ENCODE data around the gene ZNF280C.

The ZNF280C gene

DNA sequence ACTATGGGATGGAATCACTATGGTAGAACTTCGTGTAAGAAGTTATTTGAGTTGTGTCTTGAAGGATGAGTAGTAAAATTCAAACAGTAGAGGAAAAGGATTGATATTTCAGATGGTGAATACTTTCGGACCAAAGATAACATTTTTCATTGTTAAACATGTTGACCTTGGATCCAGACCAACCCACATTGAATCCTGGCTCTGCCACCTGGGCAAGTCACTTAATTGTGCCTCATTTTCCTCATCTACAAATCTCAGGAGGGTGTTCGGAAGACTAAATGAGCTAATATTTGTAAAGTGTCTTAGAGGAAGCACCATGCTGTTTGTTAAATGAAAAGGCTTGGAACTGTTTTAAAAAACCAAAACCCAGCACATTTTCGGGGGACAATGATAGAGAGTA, 101.7 kb downstream of the ZNF280C start:
- no peak for DNase-seq (ENCODE audit: extremely low spot score)
- POLR2A ChIA-PET = interaction anchor here (0.9 kb wide), 1 partner anchor 9 kb away, joined by 3 read pairs; no protein-coding TSS in a partner anchor
- TF ChIP-seq HDGF (IDR thresholded peaks at IDR 0.05; ENCODE audit: borderline replicate concordance) = no peak
- TF ChIP-seq ZNF384 (IDR thresholded peaks at IDR 0.05) = no peak
- no peak for TF ChIP-seq SP1 (IDR thresholded peaks at IDR 0.05)
- TF ChIP-seq SUZ12 (IDR thresholded peaks at IDR 0.05) = no peak
- no peak for TF ChIP-seq L3MBTL2 (conservative IDR thresholded peaks at IDR 0.05)
- no peak for TF ChIP-seq FOXA1 (IDR thresholded peaks at IDR 0.05)
- TF ChIP-seq TARDBP (IDR thresholded peaks at IDR 0.05) = no peak
- no peak for TF ChIP-seq PKNOX1 (IDR thresholded peaks at IDR 0.05)
- TF ChIP-seq ARNT (IDR thresholded peaks at IDR 0.05) = no peak
- no peak for TF ChIP-seq CTBP1 (IDR thresholded peaks at IDR 0.05; ENCODE audit: borderline replicate concordance)
- CTCF ChIA-PET = no interaction called here

- no peak for DNase-seq (ENCODE audit: extremely low spot score)
- CTCF ChIA-PET = no interaction called here
- TF ChIP-seq L3MBTL2 (conservative IDR thresholded peaks at IDR 0.05) (no peak), PKNOX1 (IDR thresholded peaks at IDR 0.05) (no peak), ZNF384 (IDR thresholded peaks at IDR 0.05) (no peak), CTBP1 (IDR thresholded peaks at IDR 0.05; ENCODE audit: borderline replicate concordance) (no peak), TARDBP (IDR thresholded peaks at IDR 0.05) (no peak), ELF4 (IDR thresholded peaks at IDR 0.05) (no peak), LEF1 (IDR thresholded peaks at IDR 0.05; ENCODE audit: borderline replicate concordance) (no peak), FOXA1 (IDR thresholded peaks at IDR 0.05) (no peak), SUZ12 (IDR thresholded peaks at IDR 0.05) (no peak), FOXK2 (IDR thresholded peaks at IDR 0.05) (no peak), HDGF (IDR thresholded peaks at IDR 0.05; ENCODE audit: borderline replicate concordance) (no peak), ARNT (IDR thresholded peaks at IDR 0.05) (no peak), BHLHE40 (IDR thresholded peaks at IDR 0.05; ENCODE audit: borderline replicate concordance) (no peak), SP1 (IDR thresholded peaks at IDR 0.05) (no peak), NFRKB (IDR thresholded peaks at IDR 0.05) (no peak), FOXM1 (IDR thresholded peaks at IDR 0.05; ENCODE audit: borderline replicate concordance) (no peak)
- POLR2A ChIA-PET = interaction anchor here (0.9 kb wide), 1 partner anchor 10 kb away, joined by 3 read pairs; no protein-coding TSS in a partner anchor
These were observed 102.3 kb downstream of the ZNF280C start for GRCh38 chrX:130166503-130166777.

DNA sequence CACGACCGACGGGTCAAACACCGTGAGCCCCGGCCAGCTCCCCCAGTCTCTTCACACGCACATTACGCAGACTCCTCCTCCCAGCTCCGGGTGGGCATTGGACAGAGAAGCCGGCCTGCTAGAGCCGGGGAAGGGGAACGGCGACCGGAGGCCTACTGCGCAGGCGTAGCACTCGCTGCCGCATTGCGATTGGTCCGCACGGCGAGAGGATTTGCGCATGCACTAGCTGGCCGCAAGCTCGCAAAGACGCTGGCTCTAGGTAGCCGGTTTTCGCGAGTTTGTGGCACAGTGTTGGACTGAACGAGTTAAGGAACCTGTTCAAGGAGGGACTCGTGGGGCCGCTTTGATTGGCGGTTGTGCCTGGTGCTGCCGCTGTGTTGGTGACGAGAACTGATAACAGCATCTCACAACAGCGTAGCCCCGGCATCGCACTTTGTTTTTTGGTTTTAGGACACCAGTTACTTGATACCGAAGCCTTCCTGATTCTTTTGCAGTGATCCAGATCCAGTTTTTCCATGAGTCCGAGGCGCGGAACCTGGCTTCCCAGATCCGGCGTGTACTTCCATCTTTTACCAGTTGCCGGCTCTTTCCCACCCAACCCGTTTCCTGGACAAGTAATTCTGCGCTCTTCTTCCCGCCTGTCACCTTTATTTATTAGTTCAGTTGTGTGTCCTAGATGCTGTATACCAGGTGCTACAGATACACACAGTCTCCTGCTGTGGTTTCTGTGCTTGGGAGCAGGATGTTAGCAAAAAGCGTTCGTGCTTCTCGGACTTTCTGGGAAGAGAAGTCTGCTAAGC, 102.8 kb downstream of the ZNF280C start, which contains the start of gene AIFM1:
AIFM1 (minus strand) TSS at position 139 of the 800 bp plus-strand sequence. CDS start 185 bp downstream, outside the sequence.
- ChIA-PET CTCF (interaction anchor here (0.8 kb wide), 1 partner anchor 23 kb away, joined by 4 read pairs; no protein-coding TSS in a partner anchor), POLR2A (interaction anchor here (0.6 to 1.3 kb wide), 13 partner anchors 8 to 336 kb away, joined by 3 to 12 read pairs (median 4); partner anchors contain the start of gene UTP14A)
- DNase-seq (ENCODE audit: extremely low spot score) = peak; percentile 96
- TF ChIP-seq L3MBTL2 (conservative IDR thresholded peaks at IDR 0.05) = peak; percentile 78
- peak; percentile 55 for TF ChIP-seq ELF4 (IDR thresholded peaks at IDR 0.05)
- peak; percentile 96 for TF ChIP-seq FOXM1 (IDR thresholded peaks at IDR 0.05; ENCODE audit: borderline replicate concordance)
- peak; percentile 93 for TF ChIP-seq PKNOX1 (IDR thresholded peaks at IDR 0.05)
- TF ChIP-seq SUZ12 (IDR thresholded peaks at IDR 0.05) = no peak
- peak; percentile 73 for TF ChIP-seq CTBP1 (IDR thresholded peaks at IDR 0.05; ENCODE audit: borderline replicate concordance)
- no peak for TF ChIP-seq BHLHE40 (IDR thresholded peaks at IDR 0.05; ENCODE audit: borderline replicate concordance)
- peak; percentile 66; the same call in 1 of the 2 replicates for TF ChIP-seq ARNT (IDR thresholded peaks at IDR 0.05)

DNA sequence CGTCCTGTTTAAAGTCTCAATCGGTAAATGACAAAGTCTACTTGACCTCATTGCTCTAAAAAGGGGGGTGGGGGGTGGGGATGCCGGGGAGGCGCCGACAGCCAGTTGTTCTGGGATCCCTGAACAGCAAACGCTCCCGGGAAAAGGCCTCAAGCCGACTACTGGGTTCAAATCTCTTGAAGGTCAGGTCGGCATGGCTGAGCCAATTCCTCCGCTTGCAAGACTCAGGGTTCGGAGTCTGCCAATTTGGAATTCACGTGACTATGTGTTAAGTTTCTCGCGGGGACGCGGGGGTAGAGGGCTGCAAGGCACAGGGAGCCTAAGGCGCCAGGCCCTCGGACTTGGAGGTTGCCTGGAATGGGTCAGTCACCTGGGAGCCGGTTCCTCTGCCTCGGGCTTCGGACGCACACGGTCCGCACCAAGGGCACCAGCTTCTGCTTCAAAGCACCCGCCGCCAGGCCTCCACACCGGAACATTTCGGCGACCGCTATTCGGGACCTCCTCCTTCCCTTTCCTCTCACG, 103.5 kb downstream of the ZNF280C start:
- no peak for DNase-seq (ENCODE audit: extremely low spot score)
- no peak for TF ChIP-seq FOXM1 (IDR thresholded peaks at IDR 0.05; ENCODE audit: borderline replicate concordance)
- TF ChIP-seq HDGF (IDR thresholded peaks at IDR 0.05; ENCODE audit: borderline replicate concordance) = no peak
- peak; percentile 73; the same call in 1 of the 2 replicates for TF ChIP-seq ARNT (IDR thresholded peaks at IDR 0.05)
- no peak for TF ChIP-seq CTBP1 (IDR thresholded peaks at IDR 0.05; ENCODE audit: borderline replicate concordance)
- TF ChIP-seq PKNOX1 (IDR thresholded peaks at IDR 0.05) = no peak
- TF ChIP-seq SP1 (IDR thresholded peaks at IDR 0.05) = no peak
- TF ChIP-seq SUZ12 (IDR thresholded peaks at IDR 0.05) = no peak
- no peak for TF ChIP-seq ELF4 (IDR thresholded peaks at IDR 0.05)
- no peak for TF ChIP-seq NFRKB (IDR thresholded peaks at IDR 0.05)
- TF ChIP-seq BHLHE40 (IDR thresholded peaks at IDR 0.05; ENCODE audit: borderline replicate concordance) = no peak
- no peak for TF ChIP-seq FOXK2 (IDR thresholded peaks at IDR 0.05)
- TF ChIP-seq ZNF384 (IDR thresholded peaks at IDR 0.05) = no peak
- no peak for TF ChIP-seq LEF1 (IDR thresholded peaks at IDR 0.05; ENCODE audit: borderline replicate concordance)
- TF ChIP-seq TARDBP (IDR thresholded peaks at IDR 0.05) = no peak
- TF ChIP-seq FOXA1 (IDR thresholded peaks at IDR 0.05) = no peak
- TF ChIP-seq L3MBTL2 (conservative IDR thresholded peaks at IDR 0.05) = peak; percentile 66
- POLR2A ChIA-PET = interaction anchor here (0.6 to 1.3 kb wide), 12 partner anchors 9 to 335 kb away, joined by 3 to 12 read pairs (median 4); partner anchors contain the start of gene UTP14A
- CTCF ChIA-PET = interaction anchor here (0.8 kb wide), 1 partner anchor 24 kb away, joined by 4 read pairs; no protein-coding TSS in a partner anchor

GRCh38 chrX:130163398-130163797, 105.3 kb downstream of the ZNF280C start:
- ChIA-PET POLR2A (no interaction called here), CTCF (no interaction called here)
- TF ChIP-seq NFRKB (IDR thresholded peaks at IDR 0.05) = no peak
- no peak for TF ChIP-seq SUZ12 (IDR thresholded peaks at IDR 0.05)
- no peak for TF ChIP-seq ARNT (IDR thresholded peaks at IDR 0.05)
- TF ChIP-seq BHLHE40 (IDR thresholded peaks at IDR 0.05; ENCODE audit: borderline replicate concordance) = no peak
- TF ChIP-seq PKNOX1 (IDR thresholded peaks at IDR 0.05) = no peak
- TF ChIP-seq ELF4 (IDR thresholded peaks at IDR 0.05) = no peak
- TF ChIP-seq CTBP1 (IDR thresholded peaks at IDR 0.05; ENCODE audit: borderline replicate concordance) = no peak
- no peak for TF ChIP-seq LEF1 (IDR thresholded peaks at IDR 0.05; ENCODE audit: borderline replicate concordance)
- TF ChIP-seq ZNF384 (IDR thresholded peaks at IDR 0.05) = no peak
- DNase-seq (ENCODE audit: extremely low spot score) = no peak
